ENCODE measurements around the gene NCBP1. TPM values are rescaled to one million over a fixed set of nuclear protein-coding genes. Genes with fewer than 3 reads are reported as not detected.

NCBP1 gene
- total and polyA plus RNA-seq, 2 experiments from 2014 or later, result 22.6 to 33.0 TPM

DNA sequence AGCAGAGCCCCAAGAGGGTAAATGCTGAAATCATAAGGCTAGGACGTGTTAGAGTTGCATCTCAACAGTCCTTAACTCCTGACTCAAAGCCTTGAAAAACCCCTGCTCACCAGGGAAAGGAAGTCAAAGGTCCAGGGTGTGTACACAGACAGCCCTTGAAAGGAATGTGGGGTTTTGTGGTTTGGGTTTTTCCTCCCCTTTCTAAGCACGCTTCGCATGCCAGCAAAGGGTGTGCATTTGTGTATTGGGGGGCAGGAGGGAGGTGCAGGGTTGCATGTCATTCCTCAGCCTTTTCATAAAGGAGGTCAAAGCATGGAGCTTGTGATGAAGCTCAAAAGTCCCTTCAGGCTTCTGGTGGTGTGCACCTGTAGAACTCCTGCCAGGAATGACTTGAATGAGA lies 80.8 kb downstream of the NCBP1 start:
- Histone ChIP-seq H3K79me2 (no peaks in the 10 kb centered on the region), H3K27ac (peak overlapping the region; percentile 62), H3K36me3 (replicated peaks; ENCODE audit: insufficient read depth, low read depth) (no peaks in the 10 kb centered on the region), H2AFZ (no peak overlapping the region), H4K20me1 (ENCODE audit: insufficient read depth, poor library complexity, severe bottlenecking) (no peaks in the 10 kb centered on the region), H3K4me1 (ENCODE audit: insufficient read depth) (no peaks in the 10 kb centered on the region), H3K9me2 (replicated peaks; ENCODE audit: insufficient read depth) (no peaks in the 10 kb centered on the region), H3K4me2 (no peak overlapping the region), H3K27me3 (no peaks in the 10 kb centered on the region), H3K4me3 (no peak overlapping the region), H3K9me3 (ENCODE audit: low read depth) (no peaks in the 10 kb centered on the region)
- TF ChIP-seq, protein P1, sequence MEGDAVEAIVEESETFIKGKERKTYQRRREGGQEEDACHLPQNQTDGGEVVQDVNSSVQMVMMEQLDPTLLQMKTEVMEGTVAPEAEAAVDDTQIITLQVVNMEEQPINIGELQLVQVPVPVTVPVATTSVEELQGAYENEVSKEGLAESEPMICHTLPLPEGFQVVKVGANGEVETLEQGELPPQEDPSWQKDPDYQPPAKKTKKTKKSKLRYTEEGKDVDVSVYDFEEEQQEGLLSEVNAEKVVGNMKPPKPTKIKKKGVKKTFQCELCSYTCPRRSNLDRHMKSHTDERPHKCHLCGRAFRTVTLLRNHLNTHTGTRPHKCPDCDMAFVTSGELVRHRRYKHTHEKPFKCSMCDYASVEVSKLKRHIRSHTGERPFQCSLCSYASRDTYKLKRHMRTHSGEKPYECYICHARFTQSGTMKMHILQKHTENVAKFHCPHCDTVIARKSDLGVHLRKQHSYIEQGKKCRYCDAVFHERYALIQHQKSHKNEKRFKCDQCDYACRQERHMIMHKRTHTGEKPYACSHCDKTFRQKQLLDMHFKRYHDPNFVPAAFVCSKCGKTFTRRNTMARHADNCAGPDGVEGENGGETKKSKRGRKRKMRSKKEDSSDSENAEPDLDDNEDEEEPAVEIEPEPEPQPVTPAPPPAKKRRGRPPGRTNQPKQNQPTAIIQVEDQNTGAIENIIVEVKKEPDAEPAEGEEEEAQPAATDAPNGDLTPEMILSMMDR (IDR thresholded peaks at IDR 0.05; ENCODE audit: poor library complexity), result no peak
- DNase-seq (ENCODE audit: low spot score), result peak; percentile 33
- WGBS (ENCODE audit: low lambda C conversion rate, missing lambda C conversion rate), result 53% methylated on average over 3 of the region's 3 CpGs

DNA sequence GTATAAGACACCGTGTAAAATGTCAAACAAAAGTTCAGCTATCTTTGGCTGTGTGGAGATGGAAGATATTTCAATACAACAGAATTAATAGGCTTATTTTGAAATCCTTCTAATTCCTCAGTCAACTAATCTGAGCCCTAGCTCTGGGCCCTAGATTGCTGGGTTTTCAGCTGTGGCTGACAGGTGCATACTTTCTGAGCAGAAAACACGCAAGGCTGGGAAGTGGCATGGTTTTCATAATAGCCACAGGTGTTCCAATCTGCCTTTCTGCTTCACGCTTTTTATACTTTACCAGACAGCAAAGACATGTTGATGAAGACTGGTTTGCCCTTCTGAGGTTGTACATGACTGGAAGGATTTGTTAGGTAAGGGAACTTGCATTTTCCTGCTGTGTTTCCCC lies 84.2 kb downstream of the NCBP1 start:
- TF ChIP-seq, protein P1 (IDR thresholded peaks at IDR 0.05; ENCODE audit: poor library complexity), result no peak
- no peak for TF ChIP-seq EZH2 (IDR thresholded peaks at IDR 0.05; ENCODE audit: borderline replicate concordance)
- no peak for TF ChIP-seq EZH2phosphoT487 (IDR thresholded peaks at IDR 0.05; ENCODE audit: low read depth, severe bottlenecking, unreplicated experiment)
- Histone ChIP-seq H3K9me3 (ENCODE audit: low read depth) (no peaks in the 10 kb centered on the region), H3K4me3 (no peak overlapping the region), H2AFZ (no peak overlapping the region), H3K27me3 (no peaks in the 10 kb centered on the region), H3K4me1 (ENCODE audit: insufficient read depth) (no peaks in the 10 kb centered on the region), H4K20me1 (ENCODE audit: insufficient read depth, poor library complexity, severe bottlenecking) (no peaks in the 10 kb centered on the region), H3K9me2 (replicated peaks; ENCODE audit: insufficient read depth) (no peaks in the 10 kb centered on the region), H3K36me3 (replicated peaks; ENCODE audit: insufficient read depth, low read depth) (no peaks in the 10 kb centered on the region), H3K79me2 (no peaks in the 10 kb centered on the region), H3K4me2 (no peak overlapping the region), H3K27ac (no peak overlapping the region)
- WGBS (ENCODE audit: low lambda C conversion rate, missing lambda C conversion rate), result 70% methylated on average over 3 of the region's 3 CpGs
- no peak for DNase-seq (ENCODE audit: low spot score)

DNA sequence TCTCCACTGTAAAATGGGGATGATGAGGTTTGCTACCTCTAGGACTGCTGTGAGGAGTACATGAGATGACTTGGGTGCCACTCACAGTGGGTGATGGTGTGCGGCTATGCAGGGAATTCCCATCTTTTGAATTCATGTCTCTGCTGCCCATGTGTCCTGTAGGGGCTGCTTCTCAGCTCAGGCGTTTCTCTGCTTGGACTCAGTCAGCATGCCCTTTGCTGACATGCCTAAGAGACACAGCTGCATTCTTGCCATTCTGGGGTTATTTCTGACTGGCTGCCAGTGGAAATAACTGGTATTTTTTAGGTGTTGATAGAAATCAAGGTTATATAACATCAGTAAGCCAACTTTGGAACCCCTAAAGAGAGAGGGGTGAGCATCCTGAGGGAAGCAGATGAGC lies 87.8 kb downstream of the NCBP1 start:
- no peaks in the 10 kb centered on the region for H4K20me1 ChIP-seq (ENCODE audit: insufficient read depth, poor library complexity, severe bottlenecking)
- H3K36me3 ChIP-seq (replicated peaks; ENCODE audit: insufficient read depth, low read depth), result no peaks in the 10 kb centered on the region
- no peak overlapping the region for H3K27ac ChIP-seq
- H2AFZ ChIP-seq, result no peak overlapping the region
- no peak overlapping the region for H3K4me3 ChIP-seq
- H3K9me2 ChIP-seq (replicated peaks; ENCODE audit: insufficient read depth), result no peaks in the 10 kb centered on the region
- no peaks in the 10 kb centered on the region for H3K79me2 ChIP-seq
- no peaks in the 10 kb centered on the region for H3K27me3 ChIP-seq
- no peaks in the 10 kb centered on the region for H3K9me3 ChIP-seq (ENCODE audit: low read depth)
- no peaks in the 10 kb centered on the region for H3K4me1 ChIP-seq (ENCODE audit: insufficient read depth)
- TF ChIP-seq EZH2phosphoT487 (IDR thresholded peaks at IDR 0.05; ENCODE audit: low read depth, severe bottlenecking, unreplicated experiment) (no peak), EZH2 (IDR thresholded peaks at IDR 0.05; ENCODE audit: borderline replicate concordance) (no peak)
- TF ChIP-seq, protein P1 (IDR thresholded peaks at IDR 0.05; ENCODE audit: poor library complexity), result no peak
- 83% methylated on average over 2 of the region's 2 CpGs for WGBS (ENCODE audit: low lambda C conversion rate, missing lambda C conversion rate)
- no peak for DNase-seq (ENCODE audit: low spot score)
- H3K4me2 ChIP-seq, result no peak overlapping the region

DNA sequence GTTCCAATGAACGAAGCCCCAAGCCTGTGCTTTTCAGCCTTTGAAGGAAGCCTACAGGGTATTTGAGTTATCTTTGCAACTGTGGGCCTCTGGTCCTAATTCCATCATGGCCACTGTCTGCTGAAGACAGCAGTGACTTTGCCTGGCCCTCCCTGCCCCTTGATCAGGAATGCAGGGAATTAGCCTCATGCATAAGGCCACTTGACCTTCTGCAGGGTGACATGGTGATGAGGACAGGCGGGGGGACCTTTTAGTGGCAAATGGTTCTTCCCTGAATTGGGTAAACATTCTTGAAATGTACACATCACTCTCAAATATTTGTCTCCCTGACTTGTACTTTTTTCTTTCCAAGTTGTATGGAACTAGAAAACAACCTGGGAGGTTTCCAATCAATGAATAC lies 88.7 kb downstream of the NCBP1 start:
- no peak overlapping the region for H3K27ac ChIP-seq
- H3K79me2 ChIP-seq, result no peaks in the 10 kb centered on the region
- H3K36me3 ChIP-seq (replicated peaks; ENCODE audit: insufficient read depth, low read depth), result no peaks in the 10 kb centered on the region
- no peaks in the 10 kb centered on the region for H3K9me3 ChIP-seq (ENCODE audit: low read depth)
- H3K4me2 ChIP-seq, result no peak overlapping the region
- H3K27me3 ChIP-seq, result no peaks in the 10 kb centered on the region
- H2AFZ ChIP-seq, result no peak overlapping the region
- no peak for DNase-seq (ENCODE audit: low spot score)
- TF ChIP-seq EZH2 (IDR thresholded peaks at IDR 0.05; ENCODE audit: borderline replicate concordance), result no peak
- no peak overlapping the region for H3K4me3 ChIP-seq
- 49% methylated on average over 2 of the region's 2 CpGs for WGBS (ENCODE audit: low lambda C conversion rate, missing lambda C conversion rate)
- H4K20me1 ChIP-seq (ENCODE audit: insufficient read depth, poor library complexity, severe bottlenecking), result no peaks in the 10 kb centered on the region
- H3K9me2 ChIP-seq (replicated peaks; ENCODE audit: insufficient read depth), result no peaks in the 10 kb centered on the region
- no peaks in the 10 kb centered on the region for H3K4me1 ChIP-seq (ENCODE audit: insufficient read depth)

Other genes with a start within 250 kb of the NCBP1 start
- 16.1 and 18.2 TPM in 2 replicates for gene TDRD7, start 221.7 kb upstream of the NCBP1 start, total RNA-seq
- 9.2 and 10.4 TPM in 2 replicates for gene TDRD7, start 221.7 kb upstream of the NCBP1 start, polyA plus RNA-seq
- gene TMOD1, start 132.2 kb upstream of the NCBP1 start, total RNA-seq, result 0.32 and 0.47 TPM in 2 replicates
- gene TMOD1, start 132.2 kb upstream of the NCBP1 start, polyA plus RNA-seq, result 0.47 and 3.5 TPM in 2 replicates
- 17.0 and 19.0 TPM in 2 replicates for gene TSTD2, start 453 bp upstream of the NCBP1 start, total RNA-seq
- 4.3 and 11.2 TPM in 2 replicates for gene TSTD2, start 453 bp upstream of the NCBP1 start, polyA plus RNA-seq
- gene XPA, start 63.5 kb downstream of the NCBP1 start, total RNA-seq, result 7.7 and 12.6 TPM in 2 replicates
- gene XPA, start 63.5 kb downstream of the NCBP1 start, polyA plus RNA-seq, result 18.5 and 18.6 TPM in 2 replicates
- gene FOXE1, start 219.4 kb downstream of the NCBP1 start, total RNA-seq, result 0.67 and 0.88 TPM in 2 replicates
- gene FOXE1, start 219.4 kb downstream of the NCBP1 start, polyA plus RNA-seq, result 0.99 and 3.7 TPM in 2 replicates

Measured in hepatocyte (in vitro differentiated cells).